GM19023 (cell line): ENCODE results near the gene CRYGC.

Experiments
- ATAC-seq: cut with Tn5 transposase; IDR thresholded peaks from one replicate; pipeline ENCODE4 v1.9.1; 2021; ENCODE audit warnings: mild to moderate bottlenecking, moderate library complexity; ENCODE audit not compliant: unreplicated experiment

The CRYGC gene

GRCh38 chr2:208129744-208130711 lies at the start of gene CRYGC:
Gene CRYGC, minus strand, starts transcription at chr2:208129828. Its CDS starts 36 bp downstream, at chr2:208129792.
- ATAC-seq, result no peak

GRCh38 chr2:208179028-208179609 lies 49.5 kb upstream of the CRYGC start:
- no peak for ATAC-seq

GRCh38 chr2:208175840-208176153 lies 46.2 kb upstream of the CRYGC start:
- no peak for ATAC-seq

- peak; percentile 99 for ATAC-seq
Measured at GRCh38 chr2:208175069-208175839, 45.6 kb upstream of the CRYGC start.

GRCh38 chr2:208174144-208174543 lies 44.5 kb upstream of the CRYGC start:
- no peak for ATAC-seq

GRCh38 chr2:208172125-208172524 lies 42.5 kb upstream of the CRYGC start:
- no peak for ATAC-seq

GRCh38 chr2:208164951-208165755 lies 35.5 kb upstream of the CRYGC start:
- no peak for ATAC-seq

- ATAC-seq, result no peak
Measured at GRCh38 chr2:208163489-208163888, 33.9 kb upstream of the CRYGC start, which contains the start of gene CRYGA. Gene CRYGA, minus strand, starts transcription at chr2:208163589. Its CDS starts 33 bp downstream, at chr2:208163556.

- ATAC-seq, result no peak
Measured at GRCh38 chr2:208156439-208156838, 26.8 kb upstream of the CRYGC start.

- ATAC-seq, result no peak
Measured at GRCh38 chr2:208153156-208153555, 23.5 kb upstream of the CRYGC start.

- no peak for ATAC-seq
Measured at GRCh38 chr2:208150956-208151355, 21.3 kb upstream of the CRYGC start.

GRCh38 chr2:208150094-208150493 lies 20.5 kb upstream of the CRYGC start:
- no peak for ATAC-seq

GRCh38 chr2:208148803-208149202 lies 19.2 kb upstream of the CRYGC start:
- ATAC-seq, result no peak

GRCh38 chr2:208147759-208148158 lies 18.1 kb upstream of the CRYGC start:
- ATAC-seq, result no peak

- no peak for ATAC-seq
Measured at GRCh38 chr2:208147008-208147407, 17.4 kb upstream of the CRYGC start.

GRCh38 chr2:208146006-208146405 lies 16.4 kb upstream of the CRYGC start, which contains the start of gene CRYGB:
Gene CRYGB, minus strand, starts transcription at chr2:208146158. Its CDS starts 38 bp downstream, at chr2:208146120.
- no peak for ATAC-seq

GRCh38 chr2:208142925-208143799 lies 13.5 kb upstream of the CRYGC start:
- no peak for ATAC-seq

- no peak for ATAC-seq
Measured at GRCh38 chr2:208142240-208142924, 12.8 kb upstream of the CRYGC start.

- no peak for ATAC-seq
Measured at GRCh38 chr2:208139447-208139846, 9.8 kb upstream of the CRYGC start.
